ENCODE measurements around the gene FBXL14.

DNA sequence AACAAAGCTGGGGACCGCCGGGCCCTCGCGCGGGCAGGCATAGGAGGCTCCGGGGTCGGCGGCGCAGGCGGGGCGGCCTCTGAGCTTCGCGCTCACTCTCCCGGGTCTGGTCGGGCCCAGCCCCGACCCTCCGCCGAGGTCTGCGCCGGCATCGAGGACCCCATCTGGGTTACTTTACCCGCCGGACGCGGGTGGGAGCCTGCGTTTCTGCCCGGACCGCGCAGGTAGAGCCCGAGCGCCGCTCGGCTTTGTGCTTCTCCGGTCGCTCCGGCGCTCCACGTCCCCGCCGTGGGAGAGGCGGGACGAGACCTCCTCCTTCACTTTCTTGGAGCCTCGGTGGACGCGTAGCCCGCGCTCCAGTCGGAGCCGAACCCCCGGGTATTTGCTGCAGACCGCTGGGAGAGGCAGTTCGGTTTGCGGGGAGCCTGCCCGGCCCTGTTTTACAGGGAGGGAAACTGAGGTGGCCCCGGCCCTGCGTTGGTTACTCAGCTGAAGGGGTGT lies 63.2 kb downstream of the FBXL14 start:
- no peak for TF ChIP-seq EZH2 (IDR thresholded peaks at IDR 0.05; ENCODE audit: borderline replicate concordance, low read length)
- TF ChIP-seq, protein P1, sequence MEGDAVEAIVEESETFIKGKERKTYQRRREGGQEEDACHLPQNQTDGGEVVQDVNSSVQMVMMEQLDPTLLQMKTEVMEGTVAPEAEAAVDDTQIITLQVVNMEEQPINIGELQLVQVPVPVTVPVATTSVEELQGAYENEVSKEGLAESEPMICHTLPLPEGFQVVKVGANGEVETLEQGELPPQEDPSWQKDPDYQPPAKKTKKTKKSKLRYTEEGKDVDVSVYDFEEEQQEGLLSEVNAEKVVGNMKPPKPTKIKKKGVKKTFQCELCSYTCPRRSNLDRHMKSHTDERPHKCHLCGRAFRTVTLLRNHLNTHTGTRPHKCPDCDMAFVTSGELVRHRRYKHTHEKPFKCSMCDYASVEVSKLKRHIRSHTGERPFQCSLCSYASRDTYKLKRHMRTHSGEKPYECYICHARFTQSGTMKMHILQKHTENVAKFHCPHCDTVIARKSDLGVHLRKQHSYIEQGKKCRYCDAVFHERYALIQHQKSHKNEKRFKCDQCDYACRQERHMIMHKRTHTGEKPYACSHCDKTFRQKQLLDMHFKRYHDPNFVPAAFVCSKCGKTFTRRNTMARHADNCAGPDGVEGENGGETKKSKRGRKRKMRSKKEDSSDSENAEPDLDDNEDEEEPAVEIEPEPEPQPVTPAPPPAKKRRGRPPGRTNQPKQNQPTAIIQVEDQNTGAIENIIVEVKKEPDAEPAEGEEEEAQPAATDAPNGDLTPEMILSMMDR (conservative IDR thresholded peaks at IDR 0.05 in 1 of 2, IDR thresholded peaks at IDR 0.05 in 1 of 2; ENCODE audit: extremely low read depth in 1 of 2, insufficient read depth in 1 of 2, low read depth in 1 of 2, low read length in 2 of 2), result no peak
